ENCODE measurements around the gene MUC4.

The MUC4 gene

DNA sequence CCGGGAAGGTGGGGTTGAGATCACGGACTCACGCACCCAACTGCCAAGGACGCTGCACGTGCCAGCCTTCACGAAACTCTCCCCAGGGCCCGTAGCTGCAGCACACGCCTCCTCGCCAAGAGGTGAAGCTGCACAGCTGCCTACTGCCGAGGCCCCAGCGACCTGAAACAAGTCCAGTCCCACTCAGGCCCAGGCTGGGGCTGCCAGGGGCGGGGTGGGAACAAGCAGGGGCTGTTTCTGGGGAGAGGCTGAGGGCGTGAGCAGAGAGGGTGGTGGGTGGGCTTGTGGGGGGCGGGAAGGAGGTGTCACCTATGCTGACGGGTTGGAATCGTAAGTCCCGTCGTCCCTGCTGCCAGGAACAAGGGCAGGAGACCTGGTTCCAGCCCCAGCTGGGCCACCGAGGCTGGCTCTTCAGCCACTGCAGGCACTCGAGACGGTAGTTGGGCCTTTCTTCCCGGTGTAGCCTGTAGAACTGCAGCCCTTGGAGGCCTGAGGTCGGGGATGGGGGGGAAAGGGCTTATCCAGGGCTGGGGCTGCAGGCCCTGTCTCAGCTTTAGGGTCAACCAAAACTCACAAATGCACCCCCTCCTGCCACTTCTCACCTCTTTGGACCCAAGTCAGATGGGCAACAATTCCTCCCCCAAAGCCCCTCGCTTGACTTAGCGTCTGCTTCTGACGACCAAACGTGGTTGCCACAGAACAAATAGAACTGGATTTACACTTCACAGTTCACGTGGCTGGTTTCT lies 46.6 kb downstream of the MUC4 start:
- no peak for ATAC-seq (ENCODE audit: insufficient read depth, low read depth)

GRCh38 chr3:195763843-195764825 lies 47.6 kb downstream of the MUC4 start:
- no peak for DNase-seq

More for the DNA sequence above, 46.6 kb downstream of the MUC4 start:
- Histone ChIP-seq H3K4me2 (ENCODE audit: insufficient read depth, low read length) (no peak overlapping the region), H4K20me1 (ENCODE audit: insufficient read depth, low read length) (no peaks in the 10 kb centered on the region), H3K36me3 (ENCODE audit: insufficient read depth, low read length) (no peaks in the 10 kb centered on the region), H3K9me3 (ENCODE audit: insufficient read depth, low read length, severe bottlenecking) (no peaks in the 10 kb centered on the region), H3K9ac (ENCODE audit: low read depth, low read length) (no peak overlapping the region), H2AFZ (ENCODE audit: low read depth, low read length) (no peak overlapping the region), H3K4me1 (ENCODE audit: insufficient read depth, low read length) (no peaks in the 10 kb centered on the region; the same call in 1 of the 2 replicates), H3K27me3 (ENCODE audit: insufficient read depth, low read length, poor library complexity) (no peaks in the 10 kb centered on the region), H3K79me2 (ENCODE audit: insufficient read depth, low read length) (no peaks in the 10 kb centered on the region), H3K27ac (ENCODE audit: low read length) (no peak overlapping the region), H3K4me3 (ENCODE audit: low read depth in 1 of 2, low read length in 2 of 2) (no peak overlapping the region)
- no peak for TF ChIP-seq EZH2 (IDR thresholded peaks at IDR 0.05; ENCODE audit: borderline replicate concordance, low read depth, low read length, severe bottlenecking)
- TF ChIP-seq, protein P1, sequence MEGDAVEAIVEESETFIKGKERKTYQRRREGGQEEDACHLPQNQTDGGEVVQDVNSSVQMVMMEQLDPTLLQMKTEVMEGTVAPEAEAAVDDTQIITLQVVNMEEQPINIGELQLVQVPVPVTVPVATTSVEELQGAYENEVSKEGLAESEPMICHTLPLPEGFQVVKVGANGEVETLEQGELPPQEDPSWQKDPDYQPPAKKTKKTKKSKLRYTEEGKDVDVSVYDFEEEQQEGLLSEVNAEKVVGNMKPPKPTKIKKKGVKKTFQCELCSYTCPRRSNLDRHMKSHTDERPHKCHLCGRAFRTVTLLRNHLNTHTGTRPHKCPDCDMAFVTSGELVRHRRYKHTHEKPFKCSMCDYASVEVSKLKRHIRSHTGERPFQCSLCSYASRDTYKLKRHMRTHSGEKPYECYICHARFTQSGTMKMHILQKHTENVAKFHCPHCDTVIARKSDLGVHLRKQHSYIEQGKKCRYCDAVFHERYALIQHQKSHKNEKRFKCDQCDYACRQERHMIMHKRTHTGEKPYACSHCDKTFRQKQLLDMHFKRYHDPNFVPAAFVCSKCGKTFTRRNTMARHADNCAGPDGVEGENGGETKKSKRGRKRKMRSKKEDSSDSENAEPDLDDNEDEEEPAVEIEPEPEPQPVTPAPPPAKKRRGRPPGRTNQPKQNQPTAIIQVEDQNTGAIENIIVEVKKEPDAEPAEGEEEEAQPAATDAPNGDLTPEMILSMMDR (IDR thresholded peaks at IDR 0.05; ENCODE audit: borderline replicate concordance, extremely low read depth, low read length, poor library complexity, severe bottlenecking): no peak
- no peak for DNase-seq

GRCh38 chr3:195763076-195763830 lies 48.5 kb downstream of the MUC4 start:
- TF ChIP-seq, protein P1 (IDR thresholded peaks at IDR 0.05; ENCODE audit: borderline replicate concordance, extremely low read depth, low read length, poor library complexity, severe bottlenecking): no peak
- no peak for TF ChIP-seq EZH2 (IDR thresholded peaks at IDR 0.05; ENCODE audit: borderline replicate concordance, low read depth, low read length, severe bottlenecking)
- Histone ChIP-seq H3K36me3 (ENCODE audit: insufficient read depth, low read length) (no peaks in the 10 kb centered on the region), H3K27ac (ENCODE audit: low read length) (no peak overlapping the region), H3K4me3 (ENCODE audit: low read depth in 1 of 2, low read length in 2 of 2) (no peak overlapping the region), H3K4me2 (ENCODE audit: insufficient read depth, low read length) (no peak overlapping the region), H4K20me1 (ENCODE audit: insufficient read depth, low read length) (no peaks in the 10 kb centered on the region), H3K4me1 (ENCODE audit: insufficient read depth, low read length) (no peaks in the 10 kb centered on the region; the same call in 1 of the 2 replicates), H3K79me2 (ENCODE audit: insufficient read depth, low read length) (no peaks in the 10 kb centered on the region), H3K9me3 (ENCODE audit: insufficient read depth, low read length, severe bottlenecking) (no peaks in the 10 kb centered on the region), H3K27me3 (ENCODE audit: insufficient read depth, low read length, poor library complexity) (no peaks in the 10 kb centered on the region), H2AFZ (ENCODE audit: low read depth, low read length) (no peak overlapping the region), H3K9ac (ENCODE audit: low read depth, low read length) (no peak overlapping the region)
- DNase-seq (no peak), ATAC-seq (ENCODE audit: insufficient read depth, low read depth) (no peak)

More at GRCh38 chr3:195763843-195764825, 47.6 kb downstream of the MUC4 start:
- Histone ChIP-seq H3K27ac (ENCODE audit: low read length) (no peak overlapping the region), H3K79me2 (ENCODE audit: insufficient read depth, low read length) (no peaks in the 10 kb centered on the region), H4K20me1 (ENCODE audit: insufficient read depth, low read length) (no peaks in the 10 kb centered on the region), H3K27me3 (ENCODE audit: insufficient read depth, low read length, poor library complexity) (no peaks in the 10 kb centered on the region), H3K4me3 (ENCODE audit: low read depth in 1 of 2, low read length in 2 of 2) (no peak overlapping the region), H2AFZ (ENCODE audit: low read depth, low read length) (no peak overlapping the region), H3K36me3 (ENCODE audit: insufficient read depth, low read length) (no peaks in the 10 kb centered on the region), H3K4me1 (ENCODE audit: insufficient read depth, low read length) (no peaks in the 10 kb centered on the region; the same call in 1 of the 2 replicates), H3K9me3 (ENCODE audit: insufficient read depth, low read length, severe bottlenecking) (no peaks in the 10 kb centered on the region), H3K9ac (ENCODE audit: low read depth, low read length) (no peak overlapping the region), H3K4me2 (ENCODE audit: insufficient read depth, low read length) (no peak overlapping the region)
- ATAC-seq (ENCODE audit: insufficient read depth, low read depth): no peak
- TF ChIP-seq, protein P1 (IDR thresholded peaks at IDR 0.05; ENCODE audit: borderline replicate concordance, extremely low read depth, low read length, poor library complexity, severe bottlenecking): no peak
- no peak for TF ChIP-seq EZH2 (IDR thresholded peaks at IDR 0.05; ENCODE audit: borderline replicate concordance, low read depth, low read length, severe bottlenecking)

All from DND-41 (cell line).